Hypothalamus (tissue), 51 donors: ENCODE measurements around the gene ORAI1.
"Not testable (repeated sequence)": the region's sequence is repeated elsewhere in the genome, so short reads cannot be mapped to it uniquely, and the experiment has no call there.

ENCODE experiments used
- DNase-seq, 51 donors: peaks; one replicate each; lab custom pipeline; 2025; lab: John Stamatoyannopoulos, UW

ORAI1 gene

GRCh38 chr12:121626087-121626852, at the start of gene ORAI1:
Gene ORAI1 (plus strand): TSS chr12:121626530.
- DNase-seq: peak; percentile 29 to 98 (median 90)

DNA sequence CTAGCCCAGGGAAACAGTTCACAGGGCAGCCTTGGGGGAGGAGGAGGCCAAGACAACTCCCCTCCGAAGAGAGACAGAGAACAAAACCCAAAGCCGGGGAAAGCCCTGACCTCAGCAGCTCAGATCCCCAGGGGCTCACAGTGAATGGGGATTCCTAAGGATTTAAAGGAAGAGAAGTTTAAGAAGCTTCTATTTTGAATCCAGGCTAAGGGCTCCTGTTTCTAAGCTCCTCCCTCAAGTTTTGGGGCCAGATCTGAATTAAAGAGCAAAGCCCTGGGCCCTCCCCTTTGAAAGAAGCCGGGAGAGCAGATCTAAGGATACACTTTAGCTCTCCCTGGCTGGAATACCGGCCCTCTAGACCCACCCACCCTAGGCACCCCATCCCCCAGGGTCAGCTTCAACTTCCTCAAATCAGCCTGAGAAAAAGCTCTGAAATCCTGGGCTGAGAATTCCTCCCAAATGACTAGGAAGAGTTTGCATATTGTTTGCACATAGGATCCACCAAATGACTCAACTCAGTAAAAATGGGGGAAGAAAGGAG, 49.4 kb upstream of the ORAI1 start:
- DNase-seq: peak in 2 of 51 donors; percentile 15 to 17

- peak in 1 of 51 donors; percentile 20 for DNase-seq
These were observed 48.7 kb upstream of the ORAI1 start for GRCh38 chr12:121577443-121578180.

DNA sequence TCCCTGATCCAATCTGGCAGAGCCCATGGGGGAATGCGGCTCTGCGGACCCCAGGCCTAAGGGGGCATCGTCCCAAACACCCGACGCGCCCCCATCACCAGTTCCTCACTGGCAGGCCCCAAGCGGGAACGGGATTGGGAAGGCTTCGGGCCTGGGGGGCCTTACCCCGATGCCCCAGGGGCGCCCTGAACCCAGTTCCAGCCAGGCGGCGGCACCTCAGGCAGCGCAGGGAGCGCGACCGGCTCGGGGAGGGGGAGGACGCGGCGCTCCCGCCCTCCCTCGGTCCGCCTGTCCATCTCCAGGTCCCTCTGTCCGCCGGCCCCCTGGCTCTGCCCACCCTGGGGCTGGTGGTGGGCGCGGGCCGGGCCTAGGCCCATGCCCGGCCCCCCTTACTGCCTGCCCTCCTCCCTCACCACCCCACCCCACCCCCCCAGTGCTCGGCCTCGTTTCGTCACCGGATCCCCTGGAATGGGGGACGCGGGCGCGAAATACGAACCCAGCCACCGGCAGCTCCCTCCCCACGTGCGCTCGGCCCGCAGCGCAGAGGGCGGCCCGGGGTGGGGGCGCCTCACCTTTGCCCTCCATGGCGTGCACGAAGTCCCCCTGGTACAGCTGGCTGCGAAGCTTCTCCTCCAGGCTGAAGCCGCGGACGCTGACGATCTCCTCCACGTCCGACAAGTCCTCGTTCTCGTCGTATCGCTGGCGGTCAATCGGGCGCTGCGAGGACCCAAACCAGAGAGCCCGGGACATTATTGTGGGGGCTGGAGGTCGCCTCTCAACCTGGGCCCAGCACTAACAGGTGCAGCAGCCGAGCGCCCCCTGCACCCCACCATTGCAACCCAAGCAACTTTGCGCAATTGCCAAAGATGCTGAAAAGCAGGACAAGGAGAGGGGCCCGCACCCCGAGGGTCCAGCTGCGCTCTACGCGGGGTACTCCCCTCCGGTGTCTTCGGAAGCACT, 47.8 kb upstream of the ORAI1 start:
- DNase-seq: peak in 21 of 51 donors; percentile 16 to 56 (median 36)

DNA sequence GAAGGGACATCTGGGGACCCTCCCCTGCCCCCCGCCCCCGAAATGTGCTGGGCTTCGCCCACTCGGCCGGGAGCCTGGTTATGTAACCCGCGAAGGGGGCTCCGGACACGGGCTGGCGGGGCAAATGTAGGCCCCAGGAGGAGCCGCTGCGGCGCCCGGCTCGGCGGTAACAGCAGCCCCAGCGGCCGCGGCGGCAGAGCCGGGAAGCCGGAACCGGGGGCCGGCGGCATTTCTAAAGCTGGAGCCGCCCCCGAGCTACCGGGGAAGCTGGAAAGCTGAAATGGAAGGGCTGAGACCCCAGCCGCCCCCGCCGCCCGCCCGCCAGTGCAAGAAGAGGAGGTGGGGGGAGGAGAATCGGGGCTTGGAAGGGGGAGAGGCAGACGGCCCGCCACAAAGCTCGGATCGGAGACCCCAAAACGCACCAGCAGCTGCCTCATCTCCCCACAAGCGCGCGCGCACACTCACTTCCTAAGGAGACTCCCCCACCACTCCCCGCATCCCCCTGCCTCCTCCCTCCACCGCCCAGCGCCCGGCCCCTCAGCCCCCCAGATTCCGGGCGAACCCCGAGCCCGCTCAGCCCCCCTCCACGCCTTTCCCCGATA, 47.0 kb upstream of the ORAI1 start:
- DNase-seq: peak in 25 of 51 donors; percentile 7 to 60 (median 29)

- DNase-seq: peak; percentile 25 to 94 (median 68)
These were observed 46.1 kb upstream of the ORAI1 start for GRCh38 chr12:121579981-121580868.

DNA sequence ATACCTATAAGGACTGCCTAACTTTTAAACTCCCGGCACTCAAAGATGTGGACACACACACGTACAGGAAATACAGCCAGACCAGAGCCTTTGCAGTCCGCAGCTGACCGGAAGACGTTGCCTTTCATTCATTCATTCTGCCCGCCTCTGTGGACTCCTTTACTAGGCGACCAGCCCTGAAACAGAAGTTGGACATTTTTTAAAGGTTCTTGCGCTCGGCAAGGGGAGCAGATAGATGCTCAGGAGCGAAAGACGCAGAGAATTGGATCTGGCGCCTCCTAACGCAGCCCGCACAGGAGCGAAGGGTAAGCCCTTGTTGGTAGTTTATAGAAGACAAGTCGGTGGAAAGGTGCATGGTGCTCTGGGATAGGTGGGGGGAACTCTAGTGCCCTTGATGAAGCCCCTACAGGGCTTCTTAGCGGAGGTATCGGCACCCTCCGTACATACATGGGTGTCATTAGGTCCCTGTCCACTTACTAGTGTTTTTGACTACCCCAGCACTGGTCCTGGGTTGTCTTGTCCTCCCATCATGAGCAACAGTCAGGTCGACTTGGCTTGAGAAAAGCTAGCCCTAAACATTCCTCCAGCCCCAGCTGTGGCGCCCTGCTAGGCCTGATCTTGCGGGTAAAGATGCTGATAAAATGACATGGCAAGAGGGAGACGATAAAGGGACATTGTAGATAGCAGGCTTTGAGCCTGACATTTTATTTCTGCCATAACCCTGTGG, 45.2 kb upstream of the ORAI1 start, which contains the start of gene KDM2B:
KDM2B (minus strand) TSS at position 65 of the 727 bp plus-strand sequence. CDS start 112 bp downstream, outside the sequence.
- DNase-seq: peak in 40 of 51 donors; percentile 10 to 81 (median 42)

GRCh38 chr12:121581686-121582429, 44.5 kb upstream of the ORAI1 start:
- peak in 23 of 51 donors; percentile 5 to 63 (median 23) for DNase-seq

- peak in 5 of 51 donors; percentile 5 to 21 (median 12) for DNase-seq
These were observed 43.6 kb upstream of the ORAI1 start for GRCh38 chr12:121582583-121583333.

- DNase-seq: not testable (repeated sequence)
These were observed 43.0 kb upstream of the ORAI1 start for GRCh38 chr12:121583334-121583661.

GRCh38 chr12:121584885-121585284, 41.4 kb upstream of the ORAI1 start:
- not testable (repeated sequence) for DNase-seq

DNA sequence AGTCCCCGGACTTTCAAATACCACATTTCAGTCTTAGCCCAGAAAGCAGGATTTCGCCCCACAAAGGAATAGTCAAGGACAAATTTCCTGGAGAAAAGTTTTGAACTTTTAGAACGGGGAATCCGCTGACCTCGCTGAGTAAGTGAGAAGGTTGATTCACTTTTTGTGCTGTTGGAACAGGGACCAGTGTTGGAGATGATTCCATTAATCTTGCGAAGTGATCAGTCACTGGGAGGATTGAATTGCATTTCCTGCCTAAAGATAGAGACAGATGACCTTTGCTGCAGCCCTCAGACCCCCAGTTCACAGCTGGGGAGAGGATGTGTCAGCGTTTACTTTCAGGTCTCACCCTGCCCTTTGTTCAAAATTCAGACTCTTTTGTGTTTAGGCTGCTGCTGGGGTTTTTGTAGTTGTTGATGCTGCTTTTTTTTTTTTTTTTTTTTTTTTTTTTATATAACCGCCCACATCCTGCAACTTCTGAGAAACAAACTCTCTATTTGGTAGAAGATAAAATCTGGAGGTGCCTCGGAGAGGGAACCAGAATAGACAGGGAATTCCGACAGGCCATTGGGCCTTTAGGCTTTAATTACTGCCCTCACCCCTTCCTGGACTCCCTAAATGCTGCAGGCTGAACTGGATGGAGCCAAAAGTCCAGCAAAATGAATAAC, 35.7 kb upstream of the ORAI1 start:
- DNase-seq: no peak

DNA sequence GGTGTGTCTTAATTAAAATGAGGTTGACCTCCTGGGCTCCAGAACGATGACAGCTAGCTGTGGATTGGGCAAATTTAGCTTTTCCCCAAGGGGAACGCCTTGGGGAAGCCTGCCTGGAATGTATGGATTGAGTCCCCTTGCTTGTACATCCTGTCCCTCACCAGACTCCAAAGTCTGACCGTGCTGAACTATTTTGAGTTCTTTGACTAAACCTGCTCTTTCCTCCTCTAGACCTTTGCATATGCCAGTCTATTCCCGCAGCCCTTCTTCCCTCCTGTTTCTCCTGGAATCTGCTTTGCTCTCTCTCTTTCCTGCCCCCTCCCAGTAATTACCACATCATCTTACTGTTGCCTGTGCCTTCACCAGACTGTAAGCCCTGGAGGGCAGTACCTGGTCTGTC, 34.0 kb upstream of the ORAI1 start:
- DNase-seq: no peak

- no peak for DNase-seq
These were observed 30.8 kb upstream of the ORAI1 start for GRCh38 chr12:121595520-121595919.

DNA sequence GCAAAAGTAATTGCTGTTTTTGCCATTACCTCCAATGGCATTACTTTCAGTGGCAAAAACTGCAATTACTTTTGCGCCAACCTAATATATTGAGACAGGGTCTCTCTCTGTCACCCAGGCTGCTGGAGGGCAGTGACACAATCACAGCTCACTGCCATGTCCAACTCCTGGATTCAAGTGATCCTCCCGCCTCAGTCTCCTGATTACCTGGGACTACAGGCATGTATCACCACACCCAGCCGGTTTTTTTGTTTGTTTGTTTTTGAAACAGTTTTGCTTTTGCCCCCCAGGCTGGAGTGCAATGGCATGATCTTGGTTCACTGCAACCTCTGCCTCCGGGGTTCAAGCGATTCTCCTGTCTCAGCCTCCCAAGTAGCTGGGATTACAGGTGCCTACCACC, 29.8 kb upstream of the ORAI1 start:
- no peak for DNase-seq

DNA sequence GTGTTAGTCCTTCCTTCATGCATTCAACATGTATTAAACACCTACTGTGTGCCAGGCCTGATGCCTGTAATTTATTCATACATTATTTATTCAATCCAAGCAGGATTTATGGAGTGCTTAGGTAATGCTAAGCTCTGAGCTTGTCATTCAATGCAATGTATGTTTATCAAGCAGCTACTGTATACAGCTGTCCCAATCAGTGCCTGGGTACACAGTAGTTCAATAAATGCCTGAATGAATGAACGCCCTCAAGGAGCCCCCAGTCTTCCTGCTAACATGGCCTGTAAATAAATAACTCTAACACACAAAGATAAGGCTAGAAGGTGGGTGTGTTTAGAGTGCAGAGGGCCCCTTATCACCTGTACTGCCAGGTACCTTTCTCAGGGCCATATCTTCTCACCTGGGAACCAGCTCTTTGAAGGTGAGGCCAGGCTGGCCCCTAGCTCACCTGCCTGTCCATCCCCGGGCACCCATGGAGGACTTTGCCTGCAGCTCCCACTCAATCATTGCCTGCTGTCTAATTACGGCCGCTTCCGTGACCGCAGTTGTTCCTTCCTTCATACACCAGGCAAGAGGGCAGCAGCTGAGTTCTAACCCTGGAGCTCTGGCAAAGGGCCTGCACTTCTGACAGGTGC, 25.5 kb upstream of the ORAI1 start:
- no peak for DNase-seq
